H9 (cell line): ENCODE measurements around the gene OR5K1. TPM values are rescaled to one million over a fixed set of nuclear protein-coding genes. Genes with fewer than 3 reads are reported as not detected.

Experiments used
- DNase-seq: peaks from one replicate; pipeline ENCODE4 v3.0.0-alpha.2; 2017
- H2AFZ ChIP-seq: one replicate; pipeline ENCODE4 v1.6.1; 2013; ENCODE audit warnings: mild to moderate bottlenecking, low read length, control low read depth, moderate library complexity
- H2AK5ac ChIP-seq: 2 replicates; pipeline ENCODE4 v1.6.1; 2013; ENCODE audit warnings: low read length, control low read depth, mixed read lengths; ENCODE audit not compliant: insufficient read length
- H2BK120ac ChIP-seq: one replicate; pipeline ENCODE4 v1.6.1; 2013; ENCODE audit warnings: low read depth, mild to moderate bottlenecking, low read length, control low read depth, inconsistent platforms; ENCODE audit not compliant: poor library complexity, severe bottlenecking
- H2BK12ac ChIP-seq: 2 replicates; pipeline ENCODE4 v1.6.1; 2013; ENCODE audit warnings: low read length, control low read depth, mixed read lengths, low read depth; ENCODE audit not compliant: insufficient read length
- H2BK15ac ChIP-seq: 2 replicates; pipeline ENCODE4 v1.6.1; 2013; ENCODE audit warnings: low read depth, low read length, control low read depth
- H2BK20ac ChIP-seq: one replicate; pipeline ENCODE4 v1.6.1; 2013; ENCODE audit warnings: low read depth, mild to moderate bottlenecking, low read length, control low read depth, inconsistent platforms; ENCODE audit not compliant: poor library complexity, severe bottlenecking
- H2BK5ac ChIP-seq: 2 replicates; pipeline ENCODE4 v1.6.1; 2013; ENCODE audit warnings: low read length, control low read depth, mixed read lengths; ENCODE audit not compliant: insufficient read length
- H3K14ac ChIP-seq: 2 replicates; pipeline ENCODE4 v1.6.1; 2013; ENCODE audit warnings: low read length, control low read depth; ENCODE audit not compliant: insufficient read depth
- H3K18ac ChIP-seq: 2 replicates; pipeline ENCODE4 v1.6.1; 2013; ENCODE audit warnings: low read depth, mild to moderate bottlenecking, mixed read lengths, low read length, control low read depth; ENCODE audit not compliant: insufficient read length
- H3K23ac ChIP-seq: 2 replicates; pipeline ENCODE4 v1.6.1; 2013; ENCODE audit warnings: low read length, control low read depth, mixed read lengths, low read depth; ENCODE audit not compliant: insufficient read length
- H3K23me2 ChIP-seq: 2 replicates; pipeline ENCODE4 v1.6.1; 2013; ENCODE audit warnings: low read depth, mild to moderate bottlenecking, mixed read lengths, low read length, control low read depth; ENCODE audit not compliant: insufficient read length, poor library complexity, severe bottlenecking
- H3K27ac ChIP-seq: 2 replicates; pipeline ENCODE4 v1.5.1; 2013; ENCODE audit warnings: low read length, control low read depth, mixed read lengths, low read depth; ENCODE audit not compliant: insufficient read length
- H3K27me3 ChIP-seq: 2 replicates; pipeline ENCODE4 v1.6.1; 2013; ENCODE audit warnings: low read length, control low read depth, inconsistent platforms; ENCODE audit not compliant: insufficient read depth
- H3K4ac ChIP-seq: 2 replicates; pipeline ENCODE4 v1.6.1; 2013; ENCODE audit warnings: low read depth, mild to moderate bottlenecking, control low read depth, inconsistent platforms, low read length, moderate library complexity
- H3K4me1 ChIP-seq: 2 replicates; pipeline ENCODE4 v1.6.1; 2013; ENCODE audit warnings: low read length, control low read depth, inconsistent platforms; ENCODE audit not compliant: insufficient read depth
- H3K4me2 ChIP-seq: 2 replicates; pipeline ENCODE4 v1.6.1; 2013; ENCODE audit warnings: low read length, control low read depth, mixed read lengths; ENCODE audit not compliant: insufficient read length, insufficient read depth
- H3K56ac ChIP-seq: 2 replicates; pipeline ENCODE4 v1.6.1; 2013; ENCODE audit warnings: low read depth, mild to moderate bottlenecking, mixed read lengths, low read length, control low read depth; ENCODE audit not compliant: insufficient read length
- H3K79me1 ChIP-seq: 2 replicates; pipeline ENCODE4 v1.6.1; 2013; ENCODE audit warnings: low read depth, mild to moderate bottlenecking, moderate library complexity, low read length, control low read depth, inconsistent platforms; ENCODE audit not compliant: insufficient read depth, poor library complexity, severe bottlenecking
- H3K79me2 ChIP-seq: 2 replicates; pipeline ENCODE4 v1.6.1; 2013; ENCODE audit warnings: low read length, control low read depth, inconsistent platforms; ENCODE audit not compliant: insufficient read depth
- H3K9ac ChIP-seq: 2 replicates; pipeline ENCODE4 v1.6.1; 2013; ENCODE audit warnings: low read length, control low read depth, mixed read lengths; ENCODE audit not compliant: insufficient read length; ENCODE audit errors: extremely low read depth
- H3K9me3 ChIP-seq: one replicate; pipeline ENCODE4 v1.6.1; 2013; ENCODE audit warnings: low read depth, low read length, inconsistent platforms; ENCODE audit not compliant: control insufficient read depth
- H3T11ph ChIP-seq: one replicate; pipeline ENCODE4 v1.6.1; 2013; ENCODE audit warnings: mild to moderate bottlenecking, low read length, control low read depth, inconsistent platforms
- H4K20me1 ChIP-seq: one replicate; pipeline ENCODE4 v1.6.1; 2013; ENCODE audit not compliant: control insufficient read depth, insufficient read length, insufficient read depth
- H4K5ac ChIP-seq: 2 replicates; pipeline ENCODE4 v1.6.1; 2013; ENCODE audit warnings: low read depth, mild to moderate bottlenecking, mixed read lengths, low read length, control low read depth; ENCODE audit not compliant: insufficient read length
- H4K8ac ChIP-seq: replicated peaks from 2 replicates; pipeline ENCODE4 v1.6.1; 2013; ENCODE audit warnings: low read length, control low read depth, mixed read lengths, low read depth; ENCODE audit not compliant: insufficient read length
- H4K91ac ChIP-seq: 2 replicates; pipeline ENCODE4 v1.6.1; 2013; ENCODE audit warnings: low read depth, mild to moderate bottlenecking, moderate library complexity, mixed read lengths, low read length, control low read depth; ENCODE audit not compliant: insufficient read length
- H3K27ac Mint-ChIP-seq, 3 experiments: 2 replicates in 2 of 3; 3 replicates in 1 of 3; pipeline ENCODE4 v1.8.0; 2020 to 2021; ENCODE audit warnings: mixed read lengths in 3 of 3, mild to moderate bottlenecking in 1 of 3, moderate library complexity in 1 of 3
- H3K27me3 Mint-ChIP-seq: 2 replicates; pipeline ENCODE4 v1.8.0; 2021; ENCODE audit warnings: low read depth, mild to moderate bottlenecking, moderate library complexity, mixed read lengths
- H3K36me3 Mint-ChIP-seq, 3 experiments: 2 replicates in 2 of 3; 3 replicates in 1 of 3; pipeline ENCODE4 v1.8.0; 2020 to 2021; ENCODE audit warnings: low read depth in 3 of 3, mixed read lengths in 3 of 3; ENCODE audit not compliant: insufficient read depth in 1 of 3
- H3K4me1 Mint-ChIP-seq, 2 experiments: 2 replicates each; pipeline ENCODE4 v1.8.0; 2020; ENCODE audit warnings: mixed read lengths in 2 of 2
- H3K4me3 Mint-ChIP-seq, 2 experiments: 2 replicates in 1 of 2; 3 replicates in 1 of 2; pipeline ENCODE4 v1.8.0; 2020 to 2021; ENCODE audit warnings: mild to moderate bottlenecking in 2 of 2, mixed read lengths in 2 of 2, moderate library complexity in 1 of 2
- H3K9me3 Mint-ChIP-seq, 2 experiments: 2 replicates in 1 of 2; 3 replicates in 1 of 2; pipeline ENCODE4 v1.8.0; 2020; ENCODE audit warnings: mild to moderate bottlenecking in 2 of 2, mixed read lengths in 2 of 2, moderate library complexity in 1 of 2
- CTCF ChIP-seq: fragments of 200-600 bp; sonication (generic); conservative IDR thresholded peaks from 3 replicates; pipeline ENCODE4 v1.8.0; 2021; ENCODE audit warnings: antibody characterized with exemption, mild to moderate bottlenecking
- WGBS: extraction: QIAGEN DNeasy Blood & Tissue Kit; methylation state at CpG from one replicate; pipeline ENCODE4 v1.1.7; 2013; ENCODE audit warnings: missing lambda C conversion rate, low lambda C conversion rate, mixed read lengths; ENCODE audit not compliant: insufficient read length; ENCODE audit errors: extremely low coverage; 5-methylcytosine and 5-hydroxymethylcytosine counted together
- total RNA-seq: library from RNA; stranded (reverse); gene quantifications from 2 replicates; pipeline ENCODE4 v1.2.1, GENCODE V29; 2021

The OR5K1 gene
- total RNA-seq, 1 experiment from 2014 or later: not detected

- Mint-ChIP-seq H3K4me1 (peaks cover 24 to 36% of the 10 kb centered on the region in 2 experiments), H3K27ac (peak overlapping the region in 1 of 3 experiments; percentile 60; a peak in 1 of 7 replicates), H3K4me3 (no peak overlapping the region; a peak in 1 of 5 replicates), H3K36me3 (peaks cover 17 to 52% (median 43%) of the 10 kb centered on the region in 3 experiments), H3K27me3 (no peaks in the 10 kb centered on the region), H3K9me3 (no peaks in the 10 kb centered on the region)
- Histone ChIP-seq H3K14ac (no peak overlapping the region), H3K4me2 (no peak overlapping the region), H2BK5ac (no peak overlapping the region), H2BK120ac (no peak overlapping the region), H4K5ac (no peak overlapping the region), H3K23ac (no peak overlapping the region), H2AK5ac (no peak overlapping the region), H3K18ac (no peak overlapping the region), H2BK15ac (no peak overlapping the region), H3K23me2 (peaks cover 9% of the 10 kb centered on the region), H3K79me2 (peaks cover 11% of the 10 kb centered on the region; the same call in 1 of the 2 replicates), H3K4me1 (peaks cover 2% of the 10 kb centered on the region), H3K9ac (no peak overlapping the region), H2AFZ (no peak overlapping the region), H4K91ac (no peak overlapping the region), H3K4ac (no peak overlapping the region), H3K79me1 (no peaks in the 10 kb centered on the region), H3T11ph (no peak overlapping the region), H3K27ac (no peak overlapping the region), H2BK20ac (no peak overlapping the region), H3K9me3 (no peaks in the 10 kb centered on the region), H3K27me3 (no peaks in the 10 kb centered on the region), H2BK12ac (no peak overlapping the region), H3K56ac (no peak overlapping the region), H4K8ac (no peak overlapping the region), H4K20me1 (no peaks in the 10 kb centered on the region)
- no peak for TF ChIP-seq CTCF
- WGBS: no CpG with 5 or more reads among the region's 1 CpG
- no peak for DNase-seq
These were observed 56.4 kb downstream of the OR5K1 start for GRCh38 chr3:98519351-98519750.
